Common myeloid progenitor, CD34-positive (primary cell): ENCODE measurements around the gene KLRG1.

Experiments used
- CTCF ChIA-PET: fragments of 350-600 bp; sonication (Branson Sonifier 250); formaldehyde crosslinking; loops from one replicate; lab custom pipeline; 2021; ENCODE audit warnings: antibody characterized with exemption; lab: Charles Lee
- POLR2A ChIA-PET: fragments of 350-600 bp; sonication (Branson Sonifier 250); formaldehyde crosslinking; loops from one replicate; lab custom pipeline; 2021; ENCODE audit warnings: antibody characterized with exemption; lab: Charles Lee
- DNase-seq, 3 donors: peaks; one replicate each; pipeline versions ENCODE4 v3.0.0 to v3.0.0-alpha.2; 2013
- H3K27ac ChIP-seq, 2 experiments: 1 replicate in 1 of 2; 2 replicates in 1 of 2; pipeline ENCODE4 v1.7.0; 2013; ENCODE audit warnings: inconsistent platforms in 2 of 2, low read length in 2 of 2, mild to moderate bottlenecking in 2 of 2, low read depth in 1 of 2, moderate library complexity in 1 of 2; ENCODE audit not compliant: severe bottlenecking in 2 of 2, insufficient read depth in 1 of 2, poor library complexity in 1 of 2
- H3K27me3 ChIP-seq, 5 experiments: replicated peaks in 2 of 5; 1 replicate in 3 of 5; 2 replicates in 2 of 5; pipeline versions ENCODE4 v1.6.1 to v1.7.0; 2013; ENCODE audit warnings: low read length in 4 of 5, mild to moderate bottlenecking in 2 of 5, moderate library complexity in 2 of 5, inconsistent platforms in 1 of 5; ENCODE audit not compliant: insufficient read depth in 5 of 5, control insufficient read depth in 4 of 5
- H3K36me3 ChIP-seq, 4 experiments: 1 replicate in 2 of 4; 2 replicates in 2 of 4; pipeline versions ENCODE4 v1.6.1 to v1.7.0; 2013; ENCODE audit warnings: low read length in 3 of 4, control low read depth in 1 of 4, mild to moderate bottlenecking in 1 of 4; ENCODE audit not compliant: control insufficient read depth in 4 of 4, insufficient read depth in 4 of 4
- H3K4me1 ChIP-seq, 4 experiments: 1 replicate in 3 of 4; 2 replicates in 1 of 4; pipeline versions ENCODE4 v1.6.1 to v1.7.1; 2013; ENCODE audit warnings: low read length in 3 of 4, mild to moderate bottlenecking in 3 of 4, control low read depth in 1 of 4, inconsistent platforms in 1 of 4, moderate library complexity in 1 of 4; ENCODE audit not compliant: control insufficient read depth in 4 of 4, insufficient read depth in 4 of 4; ENCODE audit errors: control extremely low read depth in 1 of 4
- H3K4me3 ChIP-seq, 7 experiments: 1 replicate in 4 of 7; 2 replicates in 3 of 7; pipeline versions ENCODE4 v1.5.1 to v1.7.0; 2013; ENCODE audit warnings: mild to moderate bottlenecking in 7 of 7, low read length in 6 of 7, moderate library complexity in 6 of 7, inconsistent platforms in 2 of 7, low read depth in 2 of 7, control low read depth in 1 of 7; ENCODE audit not compliant: insufficient read depth in 4 of 7, control insufficient read depth in 1 of 7; ENCODE audit errors: extremely low read depth in 1 of 7
- H3K9me3 ChIP-seq, 5 experiments: 1 replicate in 4 of 5; 2 replicates in 1 of 5; pipeline versions ENCODE4 v1.6.1 to v1.7.1; 2013; ENCODE audit warnings: low read length in 4 of 5, mild to moderate bottlenecking in 2 of 5, inconsistent platforms in 1 of 5, low read depth in 1 of 5, moderate library complexity in 1 of 5; ENCODE audit not compliant: control insufficient read depth in 4 of 5, insufficient read depth in 2 of 5; ENCODE audit errors: control extremely low read depth in 1 of 5
- WGBS: methylation state at CpG from one replicate; pipeline ENCODE4 v1.1.5; 2013; ENCODE audit not compliant: insufficient coverage; 5-methylcytosine and 5-hydroxymethylcytosine counted together

Gene KLRG1

DNA sequence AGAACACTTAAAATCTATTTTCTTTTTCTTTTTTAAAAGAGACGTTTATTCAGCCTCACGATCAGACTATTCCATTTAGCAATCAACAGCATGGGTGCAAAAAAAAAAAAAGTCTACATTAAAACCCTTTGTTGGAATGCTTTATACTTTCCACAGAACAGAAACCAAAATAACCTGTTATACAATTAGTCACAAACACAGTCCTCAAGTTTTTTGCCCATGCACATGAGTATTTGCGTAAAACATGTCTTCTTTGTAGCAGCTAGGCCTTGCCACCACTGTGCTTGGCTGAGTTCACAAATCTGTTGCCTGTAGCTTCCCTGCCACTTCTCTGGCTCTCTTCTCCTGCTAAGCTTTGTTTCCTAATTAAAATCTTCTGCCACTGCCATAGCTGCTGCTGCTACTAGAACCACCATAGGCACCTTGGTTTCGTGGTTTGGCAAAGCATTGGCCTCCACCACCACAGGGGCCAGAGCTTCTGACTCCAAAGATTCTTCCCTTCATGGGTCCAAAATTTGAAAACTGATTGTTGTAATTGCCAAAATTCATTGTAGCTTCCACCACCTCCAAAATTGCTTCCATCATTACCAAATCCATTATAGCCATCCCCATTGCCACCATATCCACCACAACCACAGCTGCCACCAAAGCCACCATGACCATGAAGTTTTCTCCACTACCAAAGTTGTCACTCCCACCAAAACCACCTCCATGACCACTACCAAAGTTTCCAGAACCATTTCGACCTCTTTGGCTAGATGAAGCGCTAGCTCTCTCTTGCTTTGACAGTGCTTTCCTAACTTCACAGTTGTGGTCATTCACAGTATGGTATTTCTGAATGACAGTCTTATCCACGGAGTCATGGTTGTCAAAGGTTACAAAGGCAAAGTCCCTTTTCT, 38.1 kb downstream of the KLRG1 start:
- Histone ChIP-seq H3K27me3 (no peaks in the 10 kb centered on the region), H3K27ac (no peak overlapping the region), H3K4me3 (no peak overlapping the region), H3K4me1 (peaks cover 8 to 29% (median 14%) of the 10 kb centered on the region in 4 experiments), H3K9me3 (no peaks in the 10 kb centered on the region), H3K36me3 (no peaks in the 10 kb centered on the region)
- ChIA-PET POLR2A (no interaction called here), CTCF (interaction anchor here (1.8 kb wide), 2 partner anchors 10 to 11 kb away, joined by 4 to 5 read pairs; no protein-coding TSS in a partner anchor)
- DNase-seq: no peak
- 100% methylated on average over 6 of the region's 7 CpGs for WGBS

- Histone ChIP-seq H3K4me3 (no peak overlapping the region), H3K9me3 (no peaks in the 10 kb centered on the region), H3K27ac (no peak overlapping the region), H3K4me1 (peaks cover 0 to 12% (median 2%) of the 10 kb centered on the region in 4 experiments), H3K36me3 (no peaks in the 10 kb centered on the region), H3K27me3 (no peaks in the 10 kb centered on the region)
- 90% methylated on average over 1 of the region's 2 CpGs for WGBS
- POLR2A ChIA-PET: interaction anchor here (0.7 kb wide), 1 partner anchor 82 kb away, joined by 3 read pairs; no protein-coding TSS in a partner anchor
- DNase-seq: no peak
- CTCF ChIA-PET: interaction anchor here (1.1 to 9.7 kb wide), 4 partner anchors 8 to 81 kb away, joined by 3 to 151 read pairs (median 6); partner anchors contain the start of gene M6PR
These were observed 41.4 kb downstream of the KLRG1 start for GRCh38 chr12:9030776-9031175.

DNA sequence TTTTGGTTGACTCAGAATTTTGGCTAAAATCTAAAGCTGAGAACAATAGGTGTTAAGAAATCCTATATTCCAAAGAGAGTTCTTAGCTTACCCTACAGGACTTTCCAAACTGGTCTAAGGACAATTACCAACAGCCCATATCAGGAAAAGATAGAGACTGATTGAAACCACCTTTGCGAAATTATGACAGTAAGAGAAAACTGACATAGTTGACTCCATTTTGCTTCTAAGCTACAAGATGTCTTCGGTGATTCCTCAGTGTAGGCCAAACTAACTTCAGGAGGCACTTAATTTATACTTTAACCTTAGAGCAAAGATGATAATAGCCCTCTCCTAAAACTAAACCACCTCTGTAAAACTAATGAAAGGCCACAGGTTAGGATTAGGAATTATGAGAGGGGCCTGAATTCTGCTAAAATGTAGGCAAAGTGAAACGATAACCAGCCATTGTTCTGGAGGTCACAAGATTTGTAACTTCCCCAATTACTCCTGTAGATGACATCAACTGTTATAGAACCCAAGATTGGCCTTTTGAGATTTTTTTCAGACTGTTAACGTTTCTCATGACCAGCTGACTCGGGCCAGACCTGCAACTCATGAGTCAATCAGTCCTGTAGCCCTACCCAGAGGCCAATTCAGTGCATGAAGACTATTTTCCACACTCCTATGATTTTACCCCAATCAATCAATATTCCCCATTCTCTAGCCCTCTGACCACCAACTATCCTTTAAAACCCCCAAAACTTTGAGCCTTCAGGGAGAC, 43.0 kb downstream of the KLRG1 start:
- Histone ChIP-seq H3K27me3 (no peaks in the 10 kb centered on the region), H3K27ac (no peak overlapping the region), H3K4me1 (peaks cover 0 to 2% (median under 1%) of the 10 kb centered on the region in 4 experiments), H3K36me3 (no peaks in the 10 kb centered on the region), H3K9me3 (no peaks in the 10 kb centered on the region), H3K4me3 (no peak overlapping the region)
- 33% methylated on average over 3 of the region's 5 CpGs for WGBS
- CTCF ChIA-PET: interaction anchor here (2.0 to 9.7 kb wide), 5 partner anchors 10 to 83 kb away, joined by 6 to 151 read pairs (median 9); partner anchors contain the start of gene M6PR
- peak; percentile 60 to 87 (median 80) for DNase-seq
- POLR2A ChIA-PET: no interaction called here

DNA sequence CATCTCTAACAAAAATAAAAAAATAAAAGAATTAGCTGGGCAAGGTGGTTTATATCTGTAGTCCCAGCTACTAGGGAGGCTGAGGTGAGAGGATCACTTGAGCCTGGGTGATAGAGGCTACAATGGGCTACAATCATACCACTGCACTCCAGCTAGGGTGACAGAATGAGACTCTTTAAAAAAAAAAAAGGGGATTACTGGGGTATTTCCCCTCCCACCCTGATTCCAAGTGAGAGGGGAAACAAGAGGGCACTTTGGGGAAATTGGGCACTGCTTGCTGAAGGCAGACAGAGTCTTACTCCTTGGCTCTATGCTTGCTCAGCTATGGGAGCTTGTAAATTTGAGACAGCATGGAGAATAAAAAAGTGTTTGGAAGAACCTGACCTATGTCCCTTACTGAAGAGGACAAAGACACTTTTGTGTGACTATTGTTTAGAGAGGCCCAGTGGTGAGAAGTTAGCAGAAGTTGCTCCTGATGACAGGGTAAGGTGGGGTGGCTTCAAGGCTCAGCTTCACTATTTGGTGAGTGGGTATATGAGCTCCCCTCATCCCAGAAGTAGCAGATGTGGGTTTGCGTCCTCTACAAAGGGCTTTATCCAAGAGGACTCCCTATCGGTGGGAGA, 44.0 kb downstream of the KLRG1 start:
- Histone ChIP-seq H3K4me1 (peaks cover 0 to 2% (median 0%) of the 10 kb centered on the region in 4 experiments), H3K36me3 (no peaks in the 10 kb centered on the region), H3K27ac (no peak overlapping the region), H3K4me3 (no peak overlapping the region), H3K9me3 (no peaks in the 10 kb centered on the region), H3K27me3 (no peaks in the 10 kb centered on the region)
- WGBS: 100% methylated on average over 2 of the region's 2 CpGs
- CTCF ChIA-PET: interaction anchor here (0.9 to 9.7 kb wide), 7 partner anchors 10 to 357 kb away, joined by 3 to 151 read pairs (median 6); partner anchors contain the start of gene M6PR
- no peak for DNase-seq
- POLR2A ChIA-PET: no interaction called here

DNA sequence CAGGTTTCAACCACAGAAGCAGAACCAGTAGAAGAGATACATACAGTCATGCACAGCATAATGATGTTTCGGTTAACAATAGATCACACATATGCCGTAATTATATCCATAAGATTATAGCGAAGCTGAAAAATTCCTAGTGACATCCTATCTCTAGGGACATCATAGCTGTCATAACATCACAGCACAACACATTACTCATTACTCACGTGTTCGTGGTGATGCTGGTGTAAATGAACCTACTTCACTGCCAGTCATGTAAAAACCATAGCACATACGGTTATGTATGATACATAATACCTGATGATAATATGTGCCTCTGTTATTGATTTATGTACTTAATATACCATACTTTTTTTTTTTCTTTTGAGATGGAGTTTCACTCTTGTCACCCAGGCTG, 44.7 kb downstream of the KLRG1 start:
- POLR2A ChIA-PET: no interaction called here
- Histone ChIP-seq H3K4me1 (peaks cover 0 to 2% (median 0%) of the 10 kb centered on the region in 4 experiments), H3K4me3 (no peak overlapping the region), H3K9me3 (no peaks in the 10 kb centered on the region), H3K27ac (no peak overlapping the region), H3K27me3 (no peaks in the 10 kb centered on the region), H3K36me3 (no peaks in the 10 kb centered on the region)
- 100% methylated on average over 3 of the region's 6 CpGs for WGBS
- no peak for DNase-seq
- CTCF ChIA-PET: interaction anchor here (0.9 to 9.7 kb wide), 5 partner anchors 9 to 357 kb away, joined by 3 to 151 read pairs (median 3); partner anchors contain the start of gene M6PR

GRCh38 chr12:9036227-9036626, 46.9 kb downstream of the KLRG1 start:
- ChIA-PET POLR2A (no interaction called here), CTCF (interaction anchor here (0.7 to 9.7 kb wide), 9 partner anchors 10 to 377 kb away, joined by 3 to 151 read pairs (median 4); partner anchors contain the start of gene M6PR)
- no peak for DNase-seq
- no peaks in the 10 kb centered on the region for H3K36me3 ChIP-seq
- H3K27ac ChIP-seq: no peak overlapping the region
- WGBS: 100% methylated on average over 3 of the region's 6 CpGs
- H3K4me3 ChIP-seq: no peak overlapping the region
- peaks cover 0 to 2% (median 0%) of the 10 kb centered on the region in 4 experiments for H3K4me1 ChIP-seq
- no peaks in the 10 kb centered on the region for H3K27me3 ChIP-seq
- H3K9me3 ChIP-seq: no peaks in the 10 kb centered on the region
